ENCODE measurements around the gene EGFR.
"Not testable (repeated sequence)": the region's sequence is repeated elsewhere in the genome, so short reads cannot be mapped to it uniquely, and the experiment has no call there.

EGFR gene

DNA sequence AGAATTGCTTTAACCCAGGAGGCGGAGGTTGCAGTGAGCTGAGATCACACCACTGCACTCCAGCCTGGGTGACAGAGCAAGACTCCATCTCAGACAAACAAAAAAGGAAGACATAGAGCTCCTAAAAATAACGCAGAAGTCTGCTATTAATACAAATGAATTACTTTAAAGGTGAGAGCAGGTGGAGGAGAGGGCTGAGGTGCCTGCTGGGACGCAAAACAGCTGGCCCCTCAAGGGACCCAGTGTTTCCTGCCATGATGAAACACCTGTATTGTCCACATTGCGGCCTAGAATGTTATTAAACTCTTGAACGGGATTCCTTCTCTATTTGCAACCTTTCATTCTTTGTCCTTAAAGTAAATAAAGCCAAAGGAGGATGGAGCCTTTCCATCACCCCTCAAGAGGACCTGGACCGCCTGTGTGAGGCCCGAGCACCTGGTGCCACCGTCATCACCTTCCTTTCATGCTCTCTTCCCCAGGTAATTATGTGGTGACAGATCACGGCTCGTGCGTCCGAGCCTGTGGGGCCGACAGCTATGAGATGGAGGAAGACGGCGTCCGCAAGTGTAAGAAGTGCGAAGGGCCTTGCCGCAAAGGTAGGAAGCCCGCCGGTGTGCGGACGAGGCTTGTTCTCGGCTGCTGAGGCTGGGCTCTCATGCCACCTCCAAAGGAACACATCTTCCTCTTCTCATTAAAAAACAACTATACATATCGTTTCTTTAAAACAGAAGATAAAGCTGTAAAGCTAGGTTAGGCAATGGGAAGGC is 136.7 kb downstream of the EGFR start:
- no peak for DNase-seq

GRCh38 chr7:55156919-55157763 is 138.3 kb downstream of the EGFR start:
- no peak for DNase-seq

GRCh38 chr7:55157764-55158105 is 138.9 kb downstream of the EGFR start:
- DNase-seq: no peak

GRCh38 chr7:55158541-55159382 is 139.9 kb downstream of the EGFR start:
- no peak for DNase-seq

DNA sequence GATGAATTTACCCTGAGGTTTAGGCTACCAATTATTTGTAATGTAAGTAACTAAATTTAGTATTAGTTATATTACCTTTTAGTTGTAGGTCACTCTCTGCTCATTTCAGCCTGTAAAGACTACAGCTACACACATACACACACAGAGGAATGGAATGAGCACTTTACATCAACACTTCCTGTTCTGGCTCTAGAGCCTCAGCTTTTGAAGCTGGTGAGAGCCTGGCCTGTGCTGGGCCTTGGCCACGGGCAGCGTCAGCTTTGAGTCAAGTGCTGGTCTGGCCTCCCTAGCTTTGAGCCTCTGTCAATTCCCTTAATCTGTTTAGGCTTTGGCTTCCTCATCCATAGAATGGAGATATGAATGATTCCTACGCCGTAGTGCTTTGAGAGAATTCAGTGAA is 141.7 kb downstream of the EGFR start:
- DNase-seq: no peak

- no peak for DNase-seq
These were observed 142.4 kb downstream of the EGFR start for GRCh38 chr7:55161154-55161687.

- DNase-seq: no peak
These were observed 143.7 kb downstream of the EGFR start for GRCh38 chr7:55162476-55162875.

DNA sequence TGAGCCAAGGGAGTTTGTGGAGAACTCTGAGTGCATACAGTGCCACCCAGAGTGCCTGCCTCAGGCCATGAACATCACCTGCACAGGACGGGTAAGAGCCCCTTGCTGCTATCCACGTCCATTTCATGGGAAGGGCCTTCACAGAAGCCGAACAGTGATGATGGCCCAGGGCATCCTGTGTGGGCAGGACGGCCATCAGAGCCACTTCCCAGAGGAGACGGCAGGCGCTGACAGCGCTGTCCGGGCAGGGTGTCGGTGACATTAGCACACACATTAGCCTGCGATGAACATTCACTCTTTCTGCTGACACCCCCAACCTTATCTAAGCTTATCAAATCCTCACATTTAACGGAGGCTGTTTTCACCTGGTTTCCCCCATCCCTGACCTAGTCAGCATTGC is 144.9 kb downstream of the EGFR start:
- no peak for DNase-seq

DNA sequence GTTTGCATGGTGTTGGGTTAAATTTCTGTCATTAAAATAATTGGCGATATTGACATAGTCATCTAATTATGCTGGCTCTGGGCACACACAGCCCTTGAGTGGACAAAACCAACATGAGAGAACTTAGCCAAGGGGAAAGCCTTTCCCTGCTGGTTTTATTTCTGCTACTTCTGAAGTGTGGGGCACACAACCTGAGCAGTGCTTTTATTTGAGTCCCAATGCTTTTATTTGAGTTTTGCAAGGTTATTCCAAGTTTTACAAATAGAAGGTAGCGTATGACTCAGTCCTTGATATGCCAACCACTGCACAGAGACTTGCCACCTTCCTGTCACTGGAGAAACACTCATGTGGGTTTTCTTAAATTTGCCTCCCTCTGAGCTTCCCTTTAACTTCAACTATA is 145.7 kb downstream of the EGFR start:
- DNase-seq: no peak

GRCh38 chr7:55165176-55165861 is 146.5 kb downstream of the EGFR start:
- no peak for DNase-seq

DNA sequence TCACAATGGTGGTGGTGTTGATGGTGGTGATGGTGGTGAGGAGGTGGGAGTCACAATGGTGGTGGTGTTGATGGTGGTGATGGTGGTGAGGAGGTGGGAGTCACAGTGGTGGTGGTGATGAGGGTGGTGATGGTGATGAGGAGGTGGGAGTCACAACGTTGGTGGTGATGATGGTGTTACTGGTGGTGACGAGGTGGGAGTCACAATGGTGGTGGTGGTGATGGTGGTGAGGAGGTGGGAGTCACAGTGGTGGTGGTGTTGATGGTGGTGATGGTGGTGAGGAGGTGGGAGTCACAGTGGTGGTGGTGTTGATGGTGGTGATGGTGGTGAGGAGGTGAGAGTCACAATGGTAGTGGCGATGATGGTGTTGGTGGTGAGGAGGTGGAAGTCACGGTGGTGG is 148.5 kb downstream of the EGFR start:
- DNase-seq: not testable (repeated sequence)

- no peak for DNase-seq
These were observed 151.7 kb downstream of the EGFR start for GRCh38 chr7:55170335-55171069.

GRCh38 chr7:55171157-55171556 is 152.3 kb downstream of the EGFR start:
- DNase-seq: no peak

GRCh38 chr7:55172161-55172560 is 153.3 kb downstream of the EGFR start:
- no peak for DNase-seq

GRCh38 chr7:55172881-55173609 is 154.2 kb downstream of the EGFR start:
- DNase-seq: no peak

DNA sequence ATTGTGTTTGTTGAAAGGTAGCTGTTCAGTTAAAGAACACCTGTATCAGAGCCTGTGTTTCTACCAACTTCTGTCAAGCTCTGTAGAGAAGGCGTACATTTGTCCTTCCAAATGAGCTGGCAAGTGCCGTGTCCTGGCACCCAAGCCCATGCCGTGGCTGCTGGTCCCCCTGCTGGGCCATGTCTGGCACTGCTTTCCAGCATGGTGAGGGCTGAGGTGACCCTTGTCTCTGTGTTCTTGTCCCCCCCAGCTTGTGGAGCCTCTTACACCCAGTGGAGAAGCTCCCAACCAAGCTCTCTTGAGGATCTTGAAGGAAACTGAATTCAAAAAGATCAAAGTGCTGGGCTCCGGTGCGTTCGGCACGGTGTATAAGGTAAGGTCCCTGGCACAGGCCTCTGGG is 154.9 kb downstream of the EGFR start:
- DNase-seq: no peak

DNA sequence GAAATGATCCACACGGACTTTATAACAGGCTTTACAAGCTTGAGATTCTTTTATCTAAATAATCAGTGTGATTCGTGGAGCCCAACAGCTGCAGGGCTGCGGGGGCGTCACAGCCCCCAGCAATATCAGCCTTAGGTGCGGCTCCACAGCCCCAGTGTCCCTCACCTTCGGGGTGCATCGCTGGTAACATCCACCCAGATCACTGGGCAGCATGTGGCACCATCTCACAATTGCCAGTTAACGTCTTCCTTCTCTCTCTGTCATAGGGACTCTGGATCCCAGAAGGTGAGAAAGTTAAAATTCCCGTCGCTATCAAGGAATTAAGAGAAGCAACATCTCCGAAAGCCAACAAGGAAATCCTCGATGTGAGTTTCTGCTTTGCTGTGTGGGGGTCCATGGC is 155.6 kb downstream of the EGFR start:
- DNase-seq: no peak

GRCh38 chr7:55174856-55175255 is 156.0 kb downstream of the EGFR start:
- DNase-seq: no peak

DNA sequence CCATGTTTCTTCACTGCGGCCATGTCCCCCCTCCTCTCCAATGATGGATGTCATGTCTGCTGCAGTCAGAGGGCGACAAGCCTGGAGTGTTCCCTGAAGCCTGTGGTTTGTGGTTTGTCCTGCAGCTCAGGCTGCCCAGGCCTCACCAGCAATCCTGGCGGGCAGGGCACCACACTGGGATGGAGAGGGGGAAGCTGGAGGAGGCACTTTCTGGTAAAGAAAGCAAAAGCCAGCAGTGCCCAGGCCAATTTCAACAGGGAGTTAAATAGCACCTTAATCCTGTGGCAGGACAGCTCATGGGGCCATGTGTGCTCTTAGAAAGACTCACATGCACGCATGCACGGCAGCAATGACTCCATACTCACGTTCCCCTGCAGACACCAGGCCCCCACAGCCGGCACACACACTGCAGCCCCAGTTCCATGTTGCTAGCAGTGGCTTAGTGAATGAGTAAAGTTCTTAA is 158.3 kb downstream of the EGFR start:
- DNase-seq: no peak

GRCh38 chr7:55177589-55178261 is 158.9 kb downstream of the EGFR start:
- no peak for DNase-seq
